DMS53 treated with DMSO at 0.1 percent for 48 hours (cell line): ENCODE data around the gene GRK4.
"Not testable (repeated sequence)": the region's sequence is repeated elsewhere in the genome, so short reads cannot be mapped to it uniquely, and the experiment has no call there.

ENCODE experiments used
- DNase-seq: peaks from one replicate; lab custom pipeline; 2025; ENCODE audit not compliant: unreplicated experiment; lab: John Stamatoyannopoulos, UW

GRK4 gene

DNA sequence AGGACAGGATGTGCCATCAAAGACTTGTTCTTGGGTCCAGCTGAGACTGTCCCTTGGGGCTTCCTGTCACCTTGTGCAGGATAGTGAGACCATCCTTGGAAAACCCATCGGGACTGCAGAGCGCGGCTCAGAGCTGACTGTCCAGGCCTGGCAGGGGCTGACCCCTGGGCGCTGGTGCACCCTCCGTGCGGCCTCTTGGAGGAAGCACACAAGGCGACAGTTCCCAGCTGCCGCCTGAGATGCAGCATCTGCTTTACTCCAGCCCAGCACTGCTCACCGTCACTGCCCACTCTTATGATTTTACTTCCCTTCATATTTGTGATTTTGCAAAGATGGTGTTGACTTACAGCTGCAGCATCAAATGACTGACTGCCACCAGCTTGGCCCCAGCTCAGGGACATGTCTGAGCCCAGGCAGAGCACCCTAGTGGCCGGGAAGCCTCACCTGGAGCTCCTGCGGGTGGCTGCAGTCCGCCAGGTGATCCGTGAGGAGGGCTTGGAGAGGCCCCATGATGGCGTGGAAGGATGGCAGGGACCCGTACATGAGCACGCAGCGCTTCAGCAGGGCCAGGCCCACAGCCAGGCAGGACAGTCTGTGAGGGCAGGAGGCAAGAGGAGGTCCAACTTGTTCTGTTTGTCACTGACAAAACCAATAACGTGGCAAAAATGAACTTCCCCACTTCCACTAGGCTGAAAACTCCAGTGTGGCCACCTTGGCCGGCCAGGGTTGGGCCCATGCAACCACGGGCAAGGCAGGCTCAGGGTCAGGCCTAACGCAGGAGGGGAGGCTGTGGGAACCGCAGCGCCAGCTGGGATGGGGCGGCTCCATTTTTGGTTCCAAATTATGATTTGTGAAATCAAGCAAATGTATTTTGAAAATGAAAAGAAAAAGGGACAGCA is 22.0 kb upstream of the GRK4 start:
- DNase-seq = no peak

DNA sequence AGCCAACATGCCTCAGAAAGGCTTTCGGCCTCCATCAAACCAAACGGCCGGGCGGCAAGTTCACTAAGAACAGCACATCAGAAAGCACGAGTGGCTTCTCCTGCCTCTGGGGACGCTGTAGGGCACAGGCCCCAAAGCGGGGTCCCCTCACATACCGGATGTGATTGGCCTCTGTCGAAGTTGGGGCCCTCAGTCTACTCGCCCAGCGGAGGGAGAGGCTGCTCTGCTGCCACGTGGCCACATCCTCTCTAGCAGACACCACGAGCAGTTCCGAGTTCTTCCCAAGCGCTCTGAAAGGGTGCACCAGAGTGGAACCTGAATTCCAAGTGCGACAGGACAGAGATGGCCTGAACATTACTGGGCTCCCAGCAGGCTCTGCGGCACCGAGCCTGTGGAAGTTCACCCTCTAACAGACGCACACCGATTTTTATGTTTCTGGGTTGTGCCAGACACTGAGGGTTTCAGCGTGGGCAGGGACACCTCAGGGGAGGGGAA is 21.3 kb upstream of the GRK4 start:
- no peak for DNase-seq

DNA sequence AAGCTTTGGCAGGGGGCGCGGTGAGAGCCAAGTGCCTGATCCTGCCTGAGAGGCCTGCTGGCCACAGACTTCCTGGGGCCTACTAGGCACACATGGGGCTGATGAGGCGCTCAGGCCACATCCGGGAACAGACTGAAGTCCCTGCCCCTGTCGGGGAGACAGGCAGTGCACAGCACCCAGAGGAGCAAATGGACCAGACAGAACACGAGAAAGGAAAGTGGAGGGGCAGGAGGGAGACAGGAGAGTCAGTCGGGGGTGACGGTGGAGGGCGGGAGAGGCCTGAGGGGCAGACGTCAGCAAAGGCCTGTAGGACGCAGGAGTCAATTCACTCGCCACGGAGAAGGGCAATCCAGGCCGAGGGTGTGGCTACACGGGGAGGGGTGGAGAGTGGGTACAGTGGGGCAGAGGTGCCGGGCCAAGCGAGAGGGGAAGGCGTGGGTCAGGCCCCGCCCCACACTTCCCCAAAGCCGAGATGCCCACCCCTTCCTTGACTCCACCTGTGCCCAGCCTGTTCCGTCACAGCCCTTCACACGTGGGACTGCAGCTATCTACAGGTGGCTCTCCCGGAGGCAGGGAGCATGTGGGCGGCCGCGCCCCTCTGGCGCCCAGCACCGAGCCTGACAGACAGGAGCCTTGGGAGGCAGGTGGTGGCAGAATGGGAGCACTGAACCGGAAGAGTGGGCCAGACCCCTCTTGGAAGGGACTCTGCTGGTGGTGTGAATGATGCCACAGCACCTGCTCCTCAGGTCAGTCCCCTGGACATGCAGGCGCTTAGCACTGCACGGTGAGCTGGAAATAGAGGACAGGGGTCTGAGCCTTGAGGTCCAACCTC is 20.6 kb upstream of the GRK4 start:
- no peak for DNase-seq

DNA sequence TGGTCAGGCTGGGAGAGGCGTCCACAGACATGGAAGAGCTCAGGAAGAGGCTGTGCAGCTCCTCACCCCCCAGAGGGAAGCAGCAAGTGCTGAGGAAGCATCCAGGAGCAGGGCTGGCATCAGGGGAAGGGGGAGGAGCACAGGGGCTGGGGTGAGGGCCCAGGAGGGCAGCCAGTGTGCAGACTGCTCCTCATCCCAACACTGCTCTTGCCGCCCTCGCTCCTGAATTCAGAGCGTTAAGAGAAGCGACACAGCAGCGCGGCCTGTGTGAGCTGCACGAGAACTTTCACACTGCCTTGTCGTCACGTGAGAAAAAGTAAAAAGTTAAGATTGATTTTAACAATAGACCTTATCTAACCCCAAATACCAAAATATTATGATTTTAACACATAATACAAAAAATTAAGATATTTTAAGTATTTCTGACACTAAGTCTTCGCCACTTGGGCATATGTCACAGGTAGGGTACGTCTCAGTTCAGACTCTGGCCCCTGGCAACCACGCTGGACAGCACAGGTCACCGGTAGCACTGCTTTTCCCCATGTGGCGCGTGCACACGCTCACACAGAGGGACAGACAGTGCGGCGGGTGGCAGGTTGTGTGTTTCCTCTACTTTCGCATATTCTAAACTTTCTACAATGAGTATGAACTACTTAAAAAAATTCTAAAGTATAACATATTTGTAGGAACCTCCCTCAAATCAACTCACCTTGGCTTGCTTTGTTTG is 19.8 kb upstream of the GRK4 start:
- DNase-seq = no peak

DNA sequence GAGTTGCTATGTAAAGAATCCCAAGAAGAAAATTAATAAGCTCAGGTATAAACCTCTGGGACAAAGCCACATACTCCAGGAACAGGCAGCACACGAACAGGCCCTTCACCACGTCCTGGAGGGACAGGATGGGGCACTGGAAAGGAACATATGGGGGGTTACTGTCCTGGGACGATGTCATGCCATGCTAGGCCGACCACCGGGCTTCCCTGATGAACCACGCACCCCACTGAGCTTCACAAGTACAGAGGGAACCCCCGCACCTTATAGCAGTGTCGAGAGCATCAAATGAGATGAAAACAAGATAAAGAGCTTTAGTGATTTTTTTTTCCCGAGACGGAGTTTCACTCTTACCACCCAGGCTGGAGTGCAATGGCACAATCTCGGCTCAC is 19.3 kb upstream of the GRK4 start:
- DNase-seq = no peak

DNA sequence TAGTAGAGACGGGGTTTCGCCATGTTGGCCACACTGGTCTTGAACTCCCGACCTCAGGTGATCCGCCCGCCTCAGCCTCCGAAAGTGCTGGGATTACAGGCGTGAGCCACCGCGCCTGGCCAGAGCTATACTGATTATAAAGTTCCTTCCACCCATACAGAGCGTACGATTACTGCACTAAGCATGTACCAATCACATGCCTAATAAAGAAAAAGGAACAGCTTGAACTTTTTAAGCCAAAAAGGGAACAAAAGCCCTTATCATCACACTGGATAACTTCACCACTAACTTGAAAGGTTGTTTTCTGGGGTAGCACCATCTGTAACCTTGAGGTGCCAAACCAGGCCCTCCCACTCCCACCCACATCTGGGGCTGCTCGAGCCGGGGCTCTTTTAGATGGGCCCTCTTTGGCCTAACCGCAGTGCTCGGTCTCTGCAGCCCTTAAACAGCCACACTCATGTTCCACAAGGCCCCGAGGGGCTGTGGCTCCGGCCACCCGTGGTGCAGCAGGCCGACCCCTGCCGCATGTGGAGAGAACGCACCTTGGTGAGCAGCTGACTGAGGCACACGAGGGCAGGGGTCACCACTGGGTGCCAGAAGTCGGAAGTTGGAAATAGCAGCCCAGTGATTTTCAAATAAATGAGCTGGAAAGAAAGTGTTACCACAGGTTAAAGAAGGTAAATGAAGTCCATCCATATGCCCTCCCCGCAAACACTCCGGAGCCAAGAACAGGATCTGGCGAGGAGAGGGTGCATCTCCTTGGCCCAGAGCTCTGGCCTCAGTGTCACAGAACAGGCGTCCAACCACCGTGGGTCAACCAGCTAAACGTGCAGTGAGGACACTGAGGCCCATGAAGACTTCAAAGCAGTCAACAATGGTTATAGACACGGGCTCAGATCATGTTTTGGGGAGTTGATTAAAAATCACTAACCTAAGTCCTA is 18.5 kb upstream of the GRK4 start:
- DNase-seq = no peak

- not testable (repeated sequence) for DNase-seq
Observed at GRCh38 chr4:2945619-2946604, 17.5 kb upstream of the GRK4 start.

DNA sequence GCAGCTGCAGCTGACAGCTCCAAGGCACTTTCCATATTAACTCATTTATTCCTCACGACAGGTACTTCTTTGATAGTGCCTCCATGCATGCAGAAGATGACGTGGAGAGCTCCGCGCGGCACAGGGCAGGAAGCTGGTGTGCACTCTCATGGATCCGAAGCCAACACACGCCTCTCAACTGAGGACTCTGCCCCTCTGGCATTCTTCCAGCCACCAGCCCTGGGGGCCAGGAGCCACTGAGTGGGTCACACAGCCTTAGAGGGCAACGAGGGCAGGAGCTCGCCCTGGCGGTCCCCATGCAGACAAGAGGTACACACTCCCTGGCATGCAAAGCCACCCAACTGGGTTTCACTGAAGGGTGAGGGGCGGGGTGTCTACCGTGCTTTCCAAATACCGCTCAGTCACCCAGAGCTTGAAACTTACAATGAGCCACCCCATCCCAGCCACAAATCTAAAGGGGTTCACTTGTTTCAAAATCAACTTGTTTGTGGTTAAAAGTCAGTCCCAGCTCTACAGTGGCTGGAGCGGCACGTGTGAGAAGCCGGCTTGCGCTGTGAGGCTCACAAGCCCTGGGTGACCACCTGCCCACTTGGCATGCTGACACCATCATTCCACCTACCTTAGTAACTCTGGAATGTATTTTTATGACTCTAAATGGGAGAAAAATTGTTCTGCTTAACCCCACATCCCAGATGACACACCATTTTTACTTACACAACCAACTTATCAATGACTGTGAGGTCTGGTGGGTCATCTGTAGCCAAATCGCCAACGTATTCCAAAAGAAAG is 16.4 kb upstream of the GRK4 start:
- no peak for DNase-seq

- no peak for DNase-seq
Observed at GRCh38 chr4:2947926-2948325, 15.4 kb upstream of the GRK4 start.

- no peak for DNase-seq
Observed at GRCh38 chr4:2948895-2949781, 14.2 kb upstream of the GRK4 start.

DNA sequence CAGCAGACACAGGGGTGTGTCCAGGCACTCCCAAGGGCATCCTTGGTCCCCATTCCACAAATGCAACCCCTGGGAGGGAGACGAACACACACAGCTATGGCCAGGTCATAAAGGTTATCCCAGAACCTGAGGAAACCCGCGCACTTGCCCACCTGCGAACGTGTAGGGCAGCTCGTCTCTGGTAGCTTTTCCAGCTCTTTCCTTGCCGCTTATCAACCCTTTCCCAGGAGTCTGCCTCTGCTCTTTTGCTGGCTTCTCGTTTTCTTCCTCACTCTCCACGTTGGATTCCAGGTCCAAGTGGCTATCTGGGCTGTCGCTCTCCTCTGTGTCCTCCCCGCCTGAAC is 13.6 kb upstream of the GRK4 start:
- DNase-seq = no peak

DNA sequence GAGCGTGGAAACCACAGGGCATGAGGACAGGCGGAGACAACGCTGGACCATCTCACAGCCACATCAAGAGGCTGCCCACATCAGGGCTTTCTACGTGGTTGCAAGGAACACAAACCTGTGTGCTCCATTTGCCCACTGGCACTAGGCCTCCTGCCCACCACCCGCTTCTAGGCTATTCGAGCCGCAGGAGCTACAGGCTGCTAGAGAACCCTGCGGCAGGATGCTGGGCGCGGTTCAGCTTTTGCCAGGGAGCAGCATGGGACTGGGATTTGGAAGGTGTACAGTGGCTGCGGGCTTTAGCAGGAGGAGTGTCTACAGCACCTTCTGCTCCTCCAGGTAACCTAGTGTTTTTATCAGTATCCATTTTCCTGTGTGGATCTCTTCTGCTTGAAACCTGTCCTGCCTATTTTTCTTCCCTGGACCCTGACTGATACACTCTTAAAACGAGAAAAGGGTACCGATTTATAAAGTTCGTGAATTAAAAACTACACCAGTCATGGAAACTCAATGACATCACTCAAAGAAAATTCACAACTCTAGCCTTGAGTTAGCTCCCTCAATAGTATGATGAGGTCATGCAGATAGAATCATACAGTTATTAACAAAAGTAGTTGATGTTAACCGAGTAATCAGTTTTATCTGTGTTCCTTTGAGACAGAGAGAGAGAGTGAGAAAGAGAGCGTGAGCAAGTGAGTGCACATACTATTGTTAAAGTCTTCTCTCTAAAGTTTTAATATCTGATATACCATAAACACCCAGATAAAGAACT is 13.0 kb upstream of the GRK4 start:
- no peak for DNase-seq

- no peak for DNase-seq
Observed at GRCh38 chr4:2953496-2953895, 9.9 kb upstream of the GRK4 start.

GRCh38 chr4:2954358-2955185 is 8.8 kb upstream of the GRK4 start:
- peak; percentile 18 for DNase-seq

- DNase-seq = not testable (repeated sequence)
Observed at GRCh38 chr4:2955186-2956044, 8.0 kb upstream of the GRK4 start.
